ENCODE data around the gene MYD88. TPM values are rescaled to one million over a fixed set of nuclear protein-coding genes. Genes with fewer than 3 reads are reported as not detected.

MYD88 gene
- total RNA-seq, 1 experiment from 2014 or later: 17.7 TPM

DNA sequence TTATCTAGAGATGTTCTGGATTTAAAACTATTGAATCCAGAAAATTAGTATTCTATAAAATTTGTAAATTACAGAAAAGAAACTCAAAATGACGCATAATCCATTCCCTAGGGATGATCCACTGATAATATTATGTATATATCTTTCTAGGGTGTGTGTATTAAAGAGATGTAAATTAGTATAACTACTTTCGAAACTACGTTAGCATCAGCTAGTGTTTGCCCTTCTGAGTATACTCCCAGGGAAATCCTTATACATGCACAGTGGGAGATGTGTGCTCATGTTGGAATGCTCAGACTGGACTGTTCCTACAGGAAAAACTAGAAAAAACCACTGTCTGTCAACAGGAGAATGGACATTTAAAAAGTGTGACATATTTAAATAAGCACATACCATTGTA is 38.0 kb upstream of the MYD88 start:
- Histone ChIP-seq H3K9ac (ENCODE audit: low read length) (no peak overlapping the region), H3K4me2 (ENCODE audit: low read length) (no peak overlapping the region), H3K36me3 (ENCODE audit: low read depth, low read length) (no peaks in the 10 kb centered on the region), H3K4me1 (ENCODE audit: insufficient read depth, low read length) (no peaks in the 10 kb centered on the region), H3K9me3 (ENCODE audit: low read length) (peaks cover 1% of the 10 kb centered on the region; the same call in 1 of the 2 replicates), H3K27ac (ENCODE audit: low read length) (no peak overlapping the region), H3K79me2 (ENCODE audit: low read length) (no peaks in the 10 kb centered on the region), H3F3A (ENCODE audit: low read length, unreplicated experiment) (no peaks in the 10 kb centered on the region), H3K27me3 (ENCODE audit: low read length) (peaks cover 11% of the 10 kb centered on the region; the same call in 1 of the 2 replicates), H4K20me1 (ENCODE audit: low read length) (no peaks in the 10 kb centered on the region), H2AFZ (ENCODE audit: low read length) (no peak overlapping the region), H3K4me3 (ENCODE audit: low read length) (no peak overlapping the region), H3K9me2 (replicated peaks; ENCODE audit: low read length) (no peaks in the 10 kb centered on the region)
- intact Hi-C loops (cut with micrococcal nuclease): no loop called here
- ChIA-PET CTCF (no interaction called here), POLR2A (ENCODE audit: unreplicated experiment) (no interaction called here)
- TF ChIP-seq EZH2 (IDR thresholded peaks at IDR 0.05; ENCODE audit: low read length, unreplicated experiment) (no peak), EZH2phosphoT487 (IDR thresholded peaks at IDR 0.05; ENCODE audit: borderline replicate concordance, low read length) (no peak)
- TF ChIP-seq, protein P1, sequence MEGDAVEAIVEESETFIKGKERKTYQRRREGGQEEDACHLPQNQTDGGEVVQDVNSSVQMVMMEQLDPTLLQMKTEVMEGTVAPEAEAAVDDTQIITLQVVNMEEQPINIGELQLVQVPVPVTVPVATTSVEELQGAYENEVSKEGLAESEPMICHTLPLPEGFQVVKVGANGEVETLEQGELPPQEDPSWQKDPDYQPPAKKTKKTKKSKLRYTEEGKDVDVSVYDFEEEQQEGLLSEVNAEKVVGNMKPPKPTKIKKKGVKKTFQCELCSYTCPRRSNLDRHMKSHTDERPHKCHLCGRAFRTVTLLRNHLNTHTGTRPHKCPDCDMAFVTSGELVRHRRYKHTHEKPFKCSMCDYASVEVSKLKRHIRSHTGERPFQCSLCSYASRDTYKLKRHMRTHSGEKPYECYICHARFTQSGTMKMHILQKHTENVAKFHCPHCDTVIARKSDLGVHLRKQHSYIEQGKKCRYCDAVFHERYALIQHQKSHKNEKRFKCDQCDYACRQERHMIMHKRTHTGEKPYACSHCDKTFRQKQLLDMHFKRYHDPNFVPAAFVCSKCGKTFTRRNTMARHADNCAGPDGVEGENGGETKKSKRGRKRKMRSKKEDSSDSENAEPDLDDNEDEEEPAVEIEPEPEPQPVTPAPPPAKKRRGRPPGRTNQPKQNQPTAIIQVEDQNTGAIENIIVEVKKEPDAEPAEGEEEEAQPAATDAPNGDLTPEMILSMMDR (conservative IDR thresholded peaks at IDR 0.05; ENCODE audit: low read depth, low read length): no peak
- ATAC-seq (no peak), DNase-seq (no peak)
- no TSS peak for BruUV-seq (replicated peaks)

DNA sequence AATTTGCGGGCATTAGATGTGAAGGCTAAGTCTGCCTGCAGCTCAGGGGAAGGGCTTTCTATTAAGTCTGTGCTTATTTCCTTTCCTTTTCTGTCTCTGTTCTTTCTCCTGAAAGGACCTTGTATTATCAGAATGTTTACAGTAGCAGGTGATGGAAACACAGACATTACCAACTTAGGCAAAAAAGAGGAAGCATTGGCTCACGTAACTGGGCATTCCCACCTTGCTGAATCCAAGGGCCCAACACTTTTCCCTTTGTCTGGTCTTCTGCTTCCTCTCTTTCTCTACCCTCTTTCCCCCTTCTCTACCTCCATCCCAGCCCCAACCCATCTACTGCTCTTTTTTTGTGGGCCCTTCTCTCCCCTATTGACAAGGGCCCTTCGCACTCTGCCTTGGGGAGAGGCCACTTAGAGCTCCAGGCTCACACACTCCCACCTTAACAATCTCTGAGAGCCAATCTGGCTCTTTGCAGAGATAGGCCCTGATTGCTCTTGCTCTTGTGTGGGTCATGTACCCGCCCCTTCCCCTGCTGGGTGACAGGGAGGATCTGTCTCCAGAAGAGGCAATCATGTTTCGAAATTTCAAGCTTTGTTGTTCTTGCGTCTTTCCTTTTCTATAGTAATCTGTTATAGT is 36.5 kb upstream of the MYD88 start:
- ChIA-PET CTCF (interaction anchor here (0.6 kb wide), 1 partner anchor 61 kb away, joined by 3 read pairs; no protein-coding TSS in a partner anchor), POLR2A (ENCODE audit: unreplicated experiment) (no interaction called here)
- peaks cover 11% of the 10 kb centered on the region; the same call in 1 of the 2 replicates for H3K27me3 ChIP-seq (ENCODE audit: low read length)
- H3F3A ChIP-seq (ENCODE audit: low read length, unreplicated experiment): no peaks in the 10 kb centered on the region
- no TSS peak for BruUV-seq (replicated peaks)
- no peak overlapping the region for H3K27ac ChIP-seq (ENCODE audit: low read length)
- H3K4me3 ChIP-seq (ENCODE audit: low read length): no peak overlapping the region
- TF ChIP-seq EZH2 (IDR thresholded peaks at IDR 0.05; ENCODE audit: low read length, unreplicated experiment): no peak
- TF ChIP-seq, protein P1 (conservative IDR thresholded peaks at IDR 0.05; ENCODE audit: low read depth, low read length): no peak
- no peak for TF ChIP-seq EZH2phosphoT487 (IDR thresholded peaks at IDR 0.05; ENCODE audit: borderline replicate concordance, low read length)
- no peaks in the 10 kb centered on the region for H3K4me1 ChIP-seq (ENCODE audit: insufficient read depth, low read length)
- H3K9ac ChIP-seq (ENCODE audit: low read length): no peak overlapping the region
- peaks cover 6% of the 10 kb centered on the region; the same call in 1 of the 2 replicates for H3K9me3 ChIP-seq (ENCODE audit: low read length)
- no peaks in the 10 kb centered on the region for H3K9me2 ChIP-seq (replicated peaks; ENCODE audit: low read length)
- no peaks in the 10 kb centered on the region for H4K20me1 ChIP-seq (ENCODE audit: low read length)
- H2AFZ ChIP-seq (ENCODE audit: low read length): no peak overlapping the region
- DNase-seq: no peak
- no peaks in the 10 kb centered on the region for H3K36me3 ChIP-seq (ENCODE audit: low read depth, low read length)
- no peaks in the 10 kb centered on the region for H3K79me2 ChIP-seq (ENCODE audit: low read length)
- ATAC-seq: no peak
- no peak overlapping the region for H3K4me2 ChIP-seq (ENCODE audit: low read length)
- intact Hi-C loops (cut with micrococcal nuclease): no loop called here

DNA sequence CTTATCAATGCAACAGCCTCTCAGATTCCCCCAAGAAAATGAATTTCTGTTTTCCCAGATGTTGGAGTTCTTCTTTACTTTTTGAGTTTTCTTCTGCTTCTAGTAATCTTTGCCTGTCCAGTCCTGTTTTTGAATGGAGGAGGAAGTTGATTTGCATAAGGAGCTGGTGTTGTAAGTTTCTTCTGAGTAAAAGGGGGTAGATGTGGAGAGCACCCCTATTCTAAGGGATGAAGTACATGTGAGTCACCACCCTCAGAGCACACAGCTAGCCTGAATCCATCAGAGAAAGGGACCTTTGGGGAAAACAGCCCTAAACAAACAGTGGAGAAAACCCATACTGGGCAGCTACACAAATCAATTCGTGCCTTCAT is 36.0 kb upstream of the MYD88 start:
- intact Hi-C loops (cut with micrococcal nuclease): no loop called here
- Histone ChIP-seq H3K4me3 (ENCODE audit: low read length) (no peak overlapping the region), H3K27ac (ENCODE audit: low read length) (no peak overlapping the region), H3F3A (ENCODE audit: low read length, unreplicated experiment) (no peaks in the 10 kb centered on the region), H3K9ac (ENCODE audit: low read length) (no peak overlapping the region), H3K36me3 (ENCODE audit: low read depth, low read length) (no peaks in the 10 kb centered on the region), H3K9me2 (replicated peaks; ENCODE audit: low read length) (no peaks in the 10 kb centered on the region), H4K20me1 (ENCODE audit: low read length) (no peaks in the 10 kb centered on the region), H3K4me2 (ENCODE audit: low read length) (no peak overlapping the region), H3K4me1 (ENCODE audit: insufficient read depth, low read length) (no peaks in the 10 kb centered on the region), H3K9me3 (ENCODE audit: low read length) (peaks cover 6% of the 10 kb centered on the region; the same call in 1 of the 2 replicates), H3K27me3 (ENCODE audit: low read length) (peaks cover 11% of the 10 kb centered on the region; the same call in 1 of the 2 replicates), H2AFZ (ENCODE audit: low read length) (no peak overlapping the region), H3K79me2 (ENCODE audit: low read length) (no peaks in the 10 kb centered on the region)
- no peak for TF ChIP-seq EZH2 (IDR thresholded peaks at IDR 0.05; ENCODE audit: low read length, unreplicated experiment)
- TF ChIP-seq, protein P1 (conservative IDR thresholded peaks at IDR 0.05; ENCODE audit: low read depth, low read length): no peak
- TF ChIP-seq EZH2phosphoT487 (IDR thresholded peaks at IDR 0.05; ENCODE audit: borderline replicate concordance, low read length): no peak
- POLR2A ChIA-PET (ENCODE audit: unreplicated experiment): no interaction called here
- ATAC-seq: no peak
- DNase-seq: no peak
- CTCF ChIA-PET: interaction anchor here (0.6 kb wide), 1 partner anchor 61 kb away, joined by 3 read pairs; no protein-coding TSS in a partner anchor
- no TSS peak for BruUV-seq (replicated peaks)

Measured in PC-3 (cell line).